Spleen (tissue), 7 donors: ENCODE measurements around the gene MACROD2.

Source experiments
- CTCF ChIP-seq, 11 experiments: fragments of 200-600 bp in 7 of 11; fragments of 450-650 bp in 4 of 11; sonication (generic) in 4 of 11; IDR thresholded peaks in 8 of 11; conservative IDR thresholded peaks in 3 of 11; 1 replicate in 7 of 11; 2 replicates in 4 of 11; pipeline versions ENCODE4 v1.4.0 to v1.8.0; 2016 to 2021; ENCODE audit warnings: antibody characterized with exemption in 11 of 11, inconsistent platforms in 4 of 11, mild to moderate bottlenecking in 1 of 11
- POLR2AphosphoS5 ChIP-seq, 3 donors: sonication (generic); formaldehyde crosslinking; IDR thresholded peaks; one replicate each; pipeline ENCODE4 v1.5.1; 2017; ENCODE audit warnings: antibody characterized with exemption in 3 of 3
- donor health status: DM: no; HTN: no; CAD: no; lungs with moderate emphysema.
- donor health status: DM: no; HTN: no; CAD: no.
- donor health status: DM: no; HTN: no; CAD: no.

- no peak for TF ChIP-seq CTCF (IDR thresholded peaks at IDR 0.05 in 8 of 11, conservative IDR thresholded peaks at IDR 0.05 in 3 of 11)
- no peak for TF ChIP-seq POLR2AphosphoS5 (IDR thresholded peaks at IDR 0.05)
Observed at GRCh38 chr20:14821251-14821650, 825.9 kb downstream of the MACROD2 start.
